Fibroblast of villous mesenchyme (primary cell): ENCODE results near the gene HOXB13. TPM values are rescaled to one million over a fixed set of nuclear protein-coding genes. Genes with fewer than 3 reads are reported as not detected.

Source experiments
- DNase-seq: peaks from one replicate; pipeline ENCODE4 v3.0.0-alpha.2; 2010; ENCODE audit warnings: low read depth
- H3K4me3 ChIP-seq: 2 replicates; pipeline ENCODE4 v1.5.1; 2011; ENCODE audit warnings: low read depth, mild to moderate bottlenecking, low read length
- CTCF ChIP-seq: IDR thresholded peaks from 2 replicates; pipeline ENCODE4 v1.5.1; 2012; ENCODE audit warnings: low read depth, mild to moderate bottlenecking, low read length; ENCODE audit not compliant: insufficient read depth
- total RNA-seq: library from RNA; depleted of rRNA; stranded (reverse); fragments of >200 nt; gene quantifications from 2 replicates; pipeline ENCODE4 v1.2.3, GENCODE V29; 2012

Gene HOXB13
- total RNA-seq, 1 donor: under 0.01 TPM

- H3K4me3 ChIP-seq: no peak overlapping the region
- no peak for DNase-seq
- TF ChIP-seq CTCF: no peak
Measured at GRCh38 chr17:48693178-48693577, 35.4 kb downstream of the HOXB13 start.

- no peak for TF ChIP-seq CTCF
- DNase-seq: no peak
- no peak overlapping the region for H3K4me3 ChIP-seq
Measured at GRCh38 chr17:48692049-48692448, 36.5 kb downstream of the HOXB13 start.

GRCh38 chr17:48690655-48691054 is 37.9 kb downstream of the HOXB13 start:
- TF ChIP-seq CTCF: no peak
- no peak for DNase-seq
- no peak overlapping the region for H3K4me3 ChIP-seq

DNA sequence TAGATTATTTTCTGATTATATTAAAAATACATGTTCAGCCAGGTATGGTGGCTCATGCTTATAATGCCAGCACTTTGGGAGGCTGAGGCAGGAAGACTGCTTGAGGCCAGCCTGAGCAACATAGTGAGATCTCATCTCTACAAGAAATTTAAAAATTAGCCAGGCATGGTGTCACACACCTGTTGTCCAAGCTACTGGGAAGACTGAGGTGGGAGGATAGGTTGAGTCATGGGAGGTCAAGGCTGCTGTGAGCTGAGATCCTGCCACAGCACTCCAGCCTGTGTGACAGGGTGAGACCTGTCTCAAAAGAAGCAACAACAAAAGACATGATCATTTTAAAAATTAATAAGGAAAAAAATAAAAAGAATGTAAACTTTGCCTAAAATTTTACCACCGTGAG is 46.9 kb downstream of the HOXB13 start:
- no peak for TF ChIP-seq CTCF
- H3K4me3 ChIP-seq: no peak overlapping the region
- no peak for DNase-seq

GRCh38 chr17:48679385-48680096 is 49.0 kb downstream of the HOXB13 start:
- no peak overlapping the region for H3K4me3 ChIP-seq
- peak; percentile 27 for DNase-seq
- TF ChIP-seq CTCF: no peak

DNA sequence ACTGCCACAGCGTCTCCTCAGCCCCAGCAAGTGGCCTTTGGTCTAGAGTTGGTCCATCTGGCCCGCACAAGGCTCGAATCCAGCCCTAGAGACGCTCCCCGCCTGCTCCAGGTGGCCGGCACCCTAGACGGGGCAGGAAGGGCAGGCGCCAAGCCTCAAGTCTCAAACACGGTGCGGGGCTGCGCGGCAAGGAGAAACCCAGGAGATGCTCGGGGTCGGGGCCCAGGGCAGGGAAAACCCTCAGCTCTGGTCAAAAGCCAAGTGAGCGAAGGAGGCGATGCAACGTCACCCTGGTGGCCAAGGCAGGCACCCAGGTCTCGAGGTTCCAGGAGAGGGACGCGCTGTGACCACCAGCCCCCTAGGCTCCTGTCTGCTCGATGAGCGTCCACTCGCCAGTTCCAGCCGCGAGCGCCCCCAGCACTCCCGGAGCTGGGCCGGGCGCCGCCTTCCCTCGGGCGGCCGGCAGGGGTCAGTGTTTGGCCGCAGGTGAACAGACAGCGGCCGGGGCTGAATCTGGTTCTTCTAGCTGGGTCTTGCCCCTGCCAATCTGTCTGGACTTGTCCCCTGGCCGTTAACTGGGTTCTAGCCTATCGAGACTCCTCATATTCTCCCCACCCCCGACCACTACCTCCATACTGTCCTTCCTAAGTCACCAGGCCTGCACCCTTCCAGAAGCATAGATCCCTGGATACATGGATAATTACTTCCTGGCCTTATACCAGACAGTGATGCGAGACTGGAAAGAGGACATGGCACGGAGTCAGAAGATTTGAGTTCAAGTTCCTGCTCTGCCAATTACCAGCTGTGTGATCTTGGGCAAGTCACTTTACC is 50.2 kb downstream of the HOXB13 start:
- TF ChIP-seq CTCF: peak; percentile 90
- H3K4me3 ChIP-seq: no peak overlapping the region
- DNase-seq: peak; percentile 46
